Immature natural killer cell (primary cell): ENCODE results near the gene RPUSD4. TPM values are rescaled to one million over a fixed set of nuclear protein-coding genes. Genes with fewer than 3 reads are reported as not detected.

Experiments used
- DNase-seq, 3 donors: peaks; one replicate each; pipeline ENCODE4 v3.0.0; 2022; ENCODE audit warnings: mixed read lengths in 1 of 3
- H3K27ac Mint-ChIP-seq, 6 donors: one replicate each; pipeline ENCODE4 v1.8.0; 2020; ENCODE audit warnings: mixed read lengths in 6 of 6, mild to moderate bottlenecking in 5 of 6, inconsistent platforms in 4 of 6, moderate library complexity in 3 of 6
- H3K27me3 Mint-ChIP-seq, 3 donors: one replicate each; pipeline ENCODE4 v1.8.0; 2020 to 2021; ENCODE audit warnings: low read depth in 3 of 3, mild to moderate bottlenecking in 3 of 3, mixed read lengths in 3 of 3, moderate library complexity in 3 of 3, inconsistent platforms in 1 of 3
- H3K36me3 Mint-ChIP-seq, 3 donors: one replicate each; pipeline ENCODE4 v1.8.0; 2020; ENCODE audit warnings: mixed read lengths in 3 of 3, inconsistent platforms in 2 of 3, mild to moderate bottlenecking in 2 of 3
- H3K4me1 Mint-ChIP-seq, 2 donors: one replicate each; pipeline ENCODE4 v1.8.0; 2020; ENCODE audit warnings: inconsistent platforms in 2 of 2, mild to moderate bottlenecking in 2 of 2, mixed read lengths in 2 of 2, moderate library complexity in 1 of 2
- H3K4me3 Mint-ChIP-seq, 5 donors: one replicate each; pipeline ENCODE4 v1.8.0; 2020; ENCODE audit warnings: mild to moderate bottlenecking in 5 of 5, mixed read lengths in 5 of 5, inconsistent platforms in 3 of 5, moderate library complexity in 3 of 5
- H3K9me3 Mint-ChIP-seq, 6 donors: one replicate each; pipeline ENCODE4 v1.8.0; 2020; ENCODE audit warnings: mild to moderate bottlenecking in 6 of 6, mixed read lengths in 6 of 6, inconsistent platforms in 4 of 6, moderate library complexity in 3 of 6
- polyA plus RNA-seq, 3 donors: library from polyadenylated mRNA; unstranded; fragments of 300-500 nt; fragmentation: Illumina TruSeq; gene quantifications; one replicate each; pipeline ENCODE4 v1.2.3, GENCODE V29; 2021

Gene RPUSD4
- polyA plus RNA-seq, 3 donors from 2014 or later = 4.5 to 15.0 (median 10.5) TPM

DNA sequence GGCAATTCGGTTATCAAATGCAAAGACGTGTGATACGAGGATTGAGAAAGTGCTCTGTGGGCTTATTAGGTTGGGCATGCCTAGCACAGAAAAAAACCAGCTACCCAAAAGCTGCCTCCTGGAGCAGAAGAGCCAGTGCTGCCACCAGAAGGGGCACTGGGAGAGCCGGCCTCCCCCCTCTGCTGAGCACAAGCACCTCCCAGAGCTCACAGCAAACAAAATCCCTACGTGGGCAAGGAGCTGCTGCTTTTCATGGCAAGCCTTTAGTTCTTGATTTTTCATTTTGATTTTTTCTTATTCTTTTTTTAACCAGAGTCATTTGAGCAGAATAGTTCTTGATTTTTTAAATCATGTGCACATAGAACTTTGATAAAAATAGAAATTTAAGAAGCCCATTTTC is 12.8 kb downstream of the RPUSD4 start:
- H3K27me3 Mint-ChIP-seq = no peaks in the 10 kb centered on the region
- no peak overlapping the region for H3K27ac Mint-ChIP-seq
- H3K4me3 Mint-ChIP-seq = no peak overlapping the region
- no peaks in the 10 kb centered on the region for H3K4me1 Mint-ChIP-seq
- no peak for DNase-seq
- peaks cover 42 to 73% (median 59%) of the 10 kb centered on the region in 3 donors for H3K36me3 Mint-ChIP-seq
- H3K9me3 Mint-ChIP-seq = peaks cover 0 to 3% (median 0%) of the 10 kb centered on the region in 6 donors

- H3K4me3 Mint-ChIP-seq = no peak overlapping the region
- no peaks in the 10 kb centered on the region for H3K4me1 Mint-ChIP-seq
- no peaks in the 10 kb centered on the region for H3K27me3 Mint-ChIP-seq
- H3K9me3 Mint-ChIP-seq = peaks cover 0 to 3% (median 0%) of the 10 kb centered on the region in 6 donors
- H3K36me3 Mint-ChIP-seq = peaks cover 42 to 62% (median 54%) of the 10 kb centered on the region in 3 donors
- H3K27ac Mint-ChIP-seq = no peak overlapping the region
- DNase-seq = no peak
These were observed 14.0 kb downstream of the RPUSD4 start for GRCh38 chr11:126197277-126197939.

- Mint-ChIP-seq H3K9me3 (peaks cover 0 to 3% (median 0%) of the 10 kb centered on the region in 6 donors), H3K36me3 (peaks cover 34 to 61% (median 49%) of the 10 kb centered on the region in 3 donors), H3K27ac (no peak overlapping the region), H3K4me1 (no peaks in the 10 kb centered on the region), H3K4me3 (no peak overlapping the region), H3K27me3 (no peaks in the 10 kb centered on the region)
- no peak for DNase-seq
These were observed 16.3 kb downstream of the RPUSD4 start for GRCh38 chr11:126195119-126195518.

DNA sequence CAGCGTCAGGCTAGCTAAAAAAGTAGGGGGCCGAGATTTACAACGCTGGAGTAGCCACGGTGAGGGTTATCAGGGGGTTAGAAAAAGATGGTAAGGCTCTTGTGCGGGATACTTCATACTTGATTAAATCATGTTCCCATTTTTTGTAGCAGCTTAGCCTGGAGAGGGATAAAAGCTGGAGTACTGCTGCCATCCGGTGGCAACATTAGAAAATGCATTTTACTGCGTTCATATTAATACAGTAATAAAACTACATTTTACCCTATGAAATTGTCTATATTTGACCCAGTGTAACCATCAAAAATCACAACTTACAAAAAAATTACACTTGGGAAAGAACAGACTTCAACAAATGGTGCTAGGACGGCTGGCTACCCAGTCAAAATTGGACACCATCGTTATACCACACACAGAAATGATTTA is 17.3 kb downstream of the RPUSD4 start:
- no peaks in the 10 kb centered on the region for H3K27me3 Mint-ChIP-seq
- H3K36me3 Mint-ChIP-seq = peaks cover 34 to 57% (median 48%) of the 10 kb centered on the region in 3 donors
- H3K9me3 Mint-ChIP-seq = peaks cover 0 to 3% (median 0%) of the 10 kb centered on the region in 6 donors
- no peak for DNase-seq
- no peak overlapping the region for H3K27ac Mint-ChIP-seq
- H3K4me1 Mint-ChIP-seq = no peaks in the 10 kb centered on the region
- H3K4me3 Mint-ChIP-seq = no peak overlapping the region

- H3K27me3 Mint-ChIP-seq = no peaks in the 10 kb centered on the region
These were observed 18.4 kb downstream of the RPUSD4 start for GRCh38 chr11:126193038-126193478.

DNA sequence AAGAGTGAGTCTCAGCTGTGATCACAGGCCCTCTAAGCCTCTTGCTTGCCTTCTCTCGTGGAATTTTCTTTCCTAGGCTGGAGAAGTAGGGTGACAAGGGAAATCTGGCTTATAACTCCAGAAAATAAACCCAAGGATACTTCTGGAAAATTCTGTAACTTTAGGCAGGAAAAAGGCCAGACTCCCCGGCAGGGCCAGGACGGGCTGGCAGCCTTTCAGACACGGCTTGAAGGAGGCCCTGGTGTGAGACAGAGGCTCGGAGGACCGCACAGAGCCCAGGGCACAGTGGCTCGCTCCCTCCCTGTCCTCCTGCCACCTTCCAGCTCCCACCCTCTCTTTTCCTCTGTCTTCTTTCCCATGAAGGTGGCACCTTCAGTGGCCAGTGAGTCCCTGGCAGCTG is 19.1 kb downstream of the RPUSD4 start:
- Mint-ChIP-seq H3K4me3 (no peak overlapping the region), H3K36me3 (peaks cover 25 to 42% (median 37%) of the 10 kb centered on the region in 3 donors), H3K27ac (no peak overlapping the region), H3K4me1 (peaks cover 0 to 2% of the 10 kb centered on the region in 2 donors), H3K27me3 (no peaks in the 10 kb centered on the region), H3K9me3 (peaks cover 0 to 3% (median 0%) of the 10 kb centered on the region in 6 donors)
- no peak for DNase-seq

More at GRCh38 chr11:126193038-126193478, 18.4 kb downstream of the RPUSD4 start:
- H3K9me3 Mint-ChIP-seq = peaks cover 0 to 3% (median 0%) of the 10 kb centered on the region in 6 donors
- no peak overlapping the region for H3K4me3 Mint-ChIP-seq
- H3K27ac Mint-ChIP-seq = no peak overlapping the region
- peaks cover 30 to 49% (median 44%) of the 10 kb centered on the region in 3 donors for H3K36me3 Mint-ChIP-seq
- H3K4me1 Mint-ChIP-seq = peaks cover 0 to 2% of the 10 kb centered on the region in 2 donors
- DNase-seq = no peak

DNA sequence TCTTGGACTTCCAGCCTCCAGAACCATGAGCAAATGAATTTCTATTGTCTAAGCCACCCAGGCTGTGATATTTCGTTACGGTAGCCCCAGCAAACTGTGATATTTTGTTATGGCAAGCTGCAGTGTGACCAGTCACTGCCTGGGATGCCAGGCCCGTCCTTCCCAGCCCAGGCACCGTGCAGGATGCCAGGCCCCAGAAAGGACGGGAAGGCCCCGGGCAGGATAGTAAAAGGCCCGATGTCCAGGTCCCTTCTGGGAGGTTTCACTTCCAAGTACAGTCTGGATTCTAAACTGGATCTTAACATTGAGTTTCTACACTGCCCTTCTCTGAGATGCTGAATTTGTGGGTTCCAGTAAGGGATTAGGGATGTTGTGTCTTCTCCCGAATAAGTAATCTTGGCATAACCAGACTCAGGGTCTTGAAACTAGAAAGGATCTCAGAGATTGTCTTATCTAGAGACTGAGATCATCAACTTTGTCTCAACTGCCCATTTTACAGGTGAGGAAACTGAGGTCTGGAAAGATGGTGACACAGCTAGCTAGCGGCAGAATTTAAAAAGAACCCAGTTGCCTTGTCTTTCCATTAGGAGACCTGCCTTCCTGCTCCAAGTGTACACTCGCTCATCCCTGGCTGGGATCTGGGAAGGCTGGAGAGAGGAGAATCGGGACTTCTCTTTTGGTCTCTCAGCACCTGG is 19.9 kb downstream of the RPUSD4 start:
- DNase-seq = no peak
- Mint-ChIP-seq H3K36me3 (peaks cover 17 to 35% (median 34%) of the 10 kb centered on the region in 3 donors), H3K4me1 (peaks cover 0 to 2% of the 10 kb centered on the region in 2 donors), H3K4me3 (no peak overlapping the region), H3K27ac (no peak overlapping the region), H3K27me3 (no peaks in the 10 kb centered on the region), H3K9me3 (no peaks in the 10 kb centered on the region)

GRCh38 chr11:126190792-126191191 is 20.7 kb downstream of the RPUSD4 start:
- Mint-ChIP-seq H3K36me3 (peaks cover 12 to 29% (median 28%) of the 10 kb centered on the region in 3 donors), H3K27me3 (no peaks in the 10 kb centered on the region), H3K4me1 (peaks cover 0 to 2% of the 10 kb centered on the region in 2 donors), H3K4me3 (no peak overlapping the region), H3K9me3 (no peaks in the 10 kb centered on the region), H3K27ac (no peak overlapping the region)
- no peak for DNase-seq

- Mint-ChIP-seq H3K27me3 (no peaks in the 10 kb centered on the region), H3K36me3 (peaks cover 4 to 18% (median 16%) of the 10 kb centered on the region in 3 donors), H3K27ac (no peak overlapping the region), H3K9me3 (no peaks in the 10 kb centered on the region), H3K4me3 (no peak overlapping the region), H3K4me1 (peaks cover 0 to 2% of the 10 kb centered on the region in 2 donors)
- DNase-seq = no peak
These were observed 22.1 kb downstream of the RPUSD4 start for GRCh38 chr11:126189109-126189929.

DNA sequence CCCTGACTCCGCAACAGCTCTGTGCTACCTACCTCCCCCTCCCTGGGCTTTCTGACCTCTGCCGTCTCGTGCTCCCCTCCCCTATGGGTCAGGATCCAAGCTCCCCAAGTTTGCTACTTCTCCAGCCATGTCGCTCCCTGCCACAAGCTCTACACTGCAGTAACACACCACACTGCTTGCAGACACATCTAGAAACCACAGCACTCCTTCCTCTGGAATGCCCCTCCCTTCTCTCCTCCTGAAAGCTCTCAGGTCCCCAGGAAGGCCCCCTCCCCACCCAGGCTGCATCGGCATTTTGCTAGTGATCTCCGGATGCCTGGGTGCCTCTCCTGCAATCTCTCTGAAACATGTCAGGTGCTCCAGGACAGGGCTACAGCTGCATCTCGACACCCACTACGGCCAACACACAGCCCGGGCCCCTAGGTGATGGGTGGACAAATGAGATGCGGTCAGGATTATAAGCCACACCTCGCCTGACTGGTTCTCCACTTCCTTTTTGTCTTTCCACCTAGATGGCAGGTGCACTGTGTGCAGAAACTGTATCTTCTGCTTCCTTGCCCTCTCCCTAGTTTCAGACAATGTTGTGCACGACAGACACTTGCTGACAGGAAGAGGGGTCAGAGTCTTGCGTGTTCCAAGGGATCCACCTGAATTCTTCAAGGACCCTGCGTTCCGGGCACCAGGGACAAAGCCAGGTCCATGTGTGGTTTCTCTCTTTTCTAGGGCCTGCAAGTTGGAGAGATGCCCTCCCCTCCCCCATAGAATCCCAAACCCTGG is 22.9 kb downstream of the RPUSD4 start:
- Mint-ChIP-seq H3K4me1 (peaks cover 0 to 2% of the 10 kb centered on the region in 2 donors), H3K27ac (no peak overlapping the region), H3K9me3 (no peaks in the 10 kb centered on the region), H3K4me3 (no peak overlapping the region), H3K36me3 (peaks cover 4 to 17% (median 11%) of the 10 kb centered on the region in 3 donors), H3K27me3 (no peaks in the 10 kb centered on the region)
- DNase-seq = no peak

GRCh38 chr11:126186708-126187529 is 24.5 kb downstream of the RPUSD4 start:
- Mint-ChIP-seq H3K9me3 (no peaks in the 10 kb centered on the region), H3K27me3 (no peaks in the 10 kb centered on the region), H3K36me3 (peaks cover 1 to 15% (median 9%) of the 10 kb centered on the region in 3 donors), H3K4me3 (no peak overlapping the region), H3K27ac (no peak overlapping the region), H3K4me1 (peaks cover 12% of the 10 kb centered on the region in 2 donors)
- DNase-seq = no peak

DNA sequence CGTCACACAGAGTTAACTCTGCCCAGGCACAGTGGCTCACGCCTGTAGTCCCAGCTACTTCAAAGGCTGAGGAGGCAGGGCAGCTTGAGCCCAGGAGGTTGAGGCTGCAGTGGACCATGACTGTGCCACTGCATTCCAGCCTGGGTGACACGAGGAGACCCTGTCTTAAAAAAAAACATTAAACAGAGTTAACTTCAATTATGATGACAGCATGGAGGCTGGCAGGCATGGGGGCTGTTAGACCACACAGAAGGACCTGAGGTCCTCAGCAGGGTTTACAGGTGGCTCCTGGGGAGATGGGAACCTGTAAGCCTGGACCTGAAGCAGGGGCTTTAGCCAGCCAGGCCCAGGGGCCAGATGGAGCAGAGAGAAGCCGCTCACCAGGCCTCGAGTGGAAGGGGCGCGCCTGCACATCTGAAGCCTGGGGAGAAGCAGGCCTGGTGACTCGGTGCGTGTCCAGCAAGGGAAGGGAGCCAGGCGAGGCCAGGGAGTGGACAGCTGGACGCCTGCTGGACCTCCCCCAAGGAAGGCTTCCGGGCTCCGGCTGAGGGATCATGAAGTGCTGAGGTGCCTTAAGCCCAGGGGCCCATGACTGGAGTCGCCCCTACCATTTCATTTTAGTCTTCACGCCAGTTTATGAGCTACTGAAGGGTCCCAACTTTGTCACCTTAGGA is 25.3 kb downstream of the RPUSD4 start:
- Mint-ChIP-seq H3K27me3 (peaks cover 0 to under 1% (median 0%) of the 10 kb centered on the region in 3 donors), H3K4me3 (no peak overlapping the region), H3K27ac (no peak overlapping the region), H3K36me3 (peaks cover 0 to 10% (median 4%) of the 10 kb centered on the region in 3 donors), H3K4me1 (peaks cover 19 to 20% of the 10 kb centered on the region in 2 donors), H3K9me3 (no peaks in the 10 kb centered on the region)
- DNase-seq = no peak
